GM04503 (cell line): ENCODE data around the gene BRAF.
"Not testable (repeated sequence)": the region's sequence is repeated elsewhere in the genome, so short reads cannot be mapped to it uniquely, and the experiment has no call there.

Source experiments
- DNase-seq: peaks from one replicate; pipeline ENCODE4 v3.0.0-alpha.2; 2012; ENCODE audit warnings: low read depth

The BRAF gene

GRCh38 chr7:140924821-140925421 lies at the start of gene BRAF:
BRAF (minus strand) TSS chr7:140924929; CDS start chr7:140924703, 226 bp downstream.
- peak; percentile 47 for DNase-seq

DNA sequence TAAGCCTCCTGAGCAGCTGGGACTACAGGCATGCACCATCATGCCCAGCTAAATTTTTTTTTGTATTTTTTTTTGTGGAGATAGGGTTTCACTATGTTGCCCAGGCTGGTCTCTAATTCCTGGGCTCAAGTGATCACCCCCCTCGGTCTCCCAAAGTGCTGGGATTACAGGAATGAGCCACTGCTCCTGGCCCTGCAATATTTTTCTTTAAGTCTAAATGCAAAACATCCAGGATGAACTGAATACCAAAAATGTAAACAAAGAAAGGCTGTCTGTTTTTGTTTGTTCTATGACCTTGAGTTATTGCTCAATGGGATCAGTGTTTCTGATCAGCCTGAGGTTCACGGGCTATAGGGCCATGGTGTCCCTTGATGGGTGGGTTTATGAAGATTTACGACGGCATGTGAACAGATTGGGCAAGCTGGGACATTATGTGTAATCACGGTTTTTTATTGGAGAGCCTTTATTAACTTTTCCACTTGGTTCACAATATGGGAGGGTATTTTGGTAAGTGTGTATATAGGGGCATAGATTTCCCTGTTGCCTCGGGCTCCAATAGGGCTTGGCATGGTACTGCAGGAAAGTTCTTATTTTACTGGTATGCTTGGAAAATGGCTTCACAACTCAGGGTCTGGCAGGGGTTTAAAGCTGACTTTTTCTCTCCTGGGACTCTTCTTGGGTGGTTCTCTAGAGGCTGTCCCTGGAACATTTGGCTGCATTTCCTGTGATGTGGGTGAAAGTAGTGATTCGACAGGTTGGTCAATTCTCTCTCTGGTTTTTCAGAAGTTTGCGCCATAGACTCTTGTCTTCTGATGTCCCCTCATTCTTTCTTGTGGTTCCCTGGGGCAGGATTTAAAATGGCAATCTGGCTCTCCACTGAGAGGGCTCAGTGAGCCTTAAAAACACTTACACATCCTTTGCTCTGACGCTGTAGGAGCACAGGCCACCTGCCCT lies 48.4 kb upstream of the BRAF start:
- DNase-seq, result no peak

DNA sequence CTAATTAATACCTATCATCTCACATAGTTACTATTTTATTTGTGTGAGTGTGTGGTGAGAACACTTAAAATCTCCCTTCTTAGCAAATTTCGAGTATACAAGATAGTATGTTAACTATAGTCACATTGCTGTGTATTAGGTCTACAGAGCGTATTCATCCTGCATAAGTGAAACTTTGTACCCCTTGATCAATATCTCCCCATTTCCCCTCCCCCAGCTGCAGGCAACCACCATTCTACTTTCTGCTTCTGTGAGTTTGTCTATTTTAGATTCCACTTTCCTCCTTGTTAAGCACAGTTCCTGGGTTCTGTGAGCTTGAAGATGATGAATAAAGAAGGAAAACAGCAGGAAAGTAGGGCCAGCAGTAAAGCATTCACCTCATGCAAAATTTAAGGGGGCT lies 47.6 kb upstream of the BRAF start:
- no peak for DNase-seq

DNA sequence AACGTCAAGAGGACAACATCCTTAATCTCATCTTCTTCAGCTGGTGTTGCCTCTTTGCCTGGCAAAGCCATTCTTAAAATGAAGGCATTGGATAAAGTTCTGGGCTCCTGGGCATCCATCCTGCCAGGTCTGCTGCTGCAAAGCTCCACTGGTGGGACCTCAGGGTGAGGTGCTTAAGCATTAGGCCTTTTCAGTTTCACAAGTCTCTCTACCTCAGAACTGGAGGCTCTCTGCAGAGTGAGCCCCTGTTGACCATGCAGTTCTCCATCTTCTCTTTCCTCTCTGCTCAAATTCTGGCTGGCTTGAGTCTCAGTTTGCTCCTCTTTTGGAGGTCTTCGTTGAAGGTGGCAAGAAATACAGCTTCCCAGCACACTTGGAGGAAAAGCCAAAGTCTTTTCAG lies 42.7 kb upstream of the BRAF start:
- no peak for DNase-seq

DNA sequence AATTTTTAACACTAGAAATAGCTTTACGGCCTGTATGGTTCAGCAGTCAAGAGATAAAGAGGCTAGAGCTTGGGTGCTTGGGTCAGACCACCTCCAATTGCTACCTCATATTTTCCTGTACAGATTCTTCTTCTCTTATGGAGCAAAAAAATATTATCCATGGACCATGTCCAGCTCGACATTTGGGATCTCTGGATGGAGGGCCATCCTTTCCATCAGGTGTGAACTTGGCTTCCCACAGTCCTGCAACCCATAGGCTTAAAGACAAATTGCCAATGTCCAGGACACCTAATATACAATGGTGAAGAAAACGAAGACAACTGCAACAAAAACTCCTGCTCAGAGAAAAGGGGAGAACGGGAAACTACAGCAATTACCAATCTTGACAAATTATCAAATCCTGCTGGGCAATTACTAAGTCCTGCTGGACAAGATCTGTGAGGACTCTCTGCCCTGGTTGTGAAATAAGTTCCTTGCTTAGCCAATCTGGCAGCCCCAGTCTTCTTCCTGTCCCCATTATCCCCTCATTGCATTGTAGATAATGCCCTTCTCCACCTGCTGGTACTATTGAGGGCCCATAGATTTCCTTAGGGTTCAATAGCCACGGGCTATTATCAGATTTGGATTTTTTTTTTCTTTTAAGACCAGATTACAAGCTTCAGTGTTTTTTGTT lies 42.0 kb upstream of the BRAF start:
- no peak for DNase-seq

- DNase-seq, result no peak
These were observed 36.4 kb upstream of the BRAF start for GRCh38 chr7:140961117-140961516.

DNA sequence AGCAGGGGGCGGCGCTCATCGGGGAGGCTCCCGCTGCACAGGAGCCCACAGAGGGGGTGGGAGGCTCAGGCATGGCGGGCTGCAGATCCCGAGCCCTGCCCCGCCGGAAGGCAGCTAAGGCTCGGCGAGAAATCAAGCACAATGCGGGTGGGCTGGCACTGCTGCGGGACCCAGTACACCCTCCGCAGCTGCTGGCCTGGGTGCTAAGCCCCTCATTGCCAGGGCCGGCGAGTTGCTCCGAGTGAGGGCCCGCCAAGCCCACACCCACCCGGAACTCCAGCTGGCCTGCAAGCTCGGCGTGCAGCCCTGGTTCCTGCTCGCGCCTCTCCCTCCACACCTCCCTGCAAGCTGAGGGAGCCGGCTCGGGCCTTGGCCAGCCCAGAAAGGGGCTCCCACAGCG lies 32.3 kb upstream of the BRAF start:
- DNase-seq, result not testable (repeated sequence)

- no peak for DNase-seq
These were observed 21.2 kb upstream of the BRAF start for GRCh38 chr7:140945940-140946339.

GRCh38 chr7:140942242-140942641 lies 17.5 kb upstream of the BRAF start:
- DNase-seq, result not testable (repeated sequence)

- no peak for DNase-seq
These were observed 16.2 kb upstream of the BRAF start for GRCh38 chr7:140940898-140941297.

GRCh38 chr7:140937702-140938264 lies 13.1 kb upstream of the BRAF start:
- DNase-seq, result no peak

- DNase-seq, result no peak
These were observed 4.0 kb upstream of the BRAF start for GRCh38 chr7:140928491-140929309.

GRCh38 chr7:140927945-140928344 lies 3.2 kb upstream of the BRAF start:
- DNase-seq, result not testable (repeated sequence)

DNA sequence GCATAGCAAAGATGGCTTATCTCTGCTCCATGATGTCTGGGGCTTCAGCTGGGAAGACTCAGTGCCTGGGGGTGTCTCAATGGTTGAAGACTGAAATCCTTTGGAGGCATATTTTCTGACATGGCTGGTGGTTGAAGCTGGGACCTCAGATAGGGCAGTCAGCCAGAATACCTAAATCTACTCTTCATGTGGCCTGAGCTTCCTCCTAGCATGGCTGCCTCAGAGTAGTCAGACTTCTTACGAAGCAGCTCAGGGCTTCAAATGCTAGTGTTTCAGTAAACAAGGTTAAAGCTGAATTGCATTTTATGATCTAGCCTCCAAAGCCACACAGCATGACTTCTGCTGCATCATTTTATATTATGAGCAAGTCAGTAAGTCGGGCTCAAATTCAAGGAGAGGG lies 2.6 kb upstream of the BRAF start:
- no peak for DNase-seq

DNA sequence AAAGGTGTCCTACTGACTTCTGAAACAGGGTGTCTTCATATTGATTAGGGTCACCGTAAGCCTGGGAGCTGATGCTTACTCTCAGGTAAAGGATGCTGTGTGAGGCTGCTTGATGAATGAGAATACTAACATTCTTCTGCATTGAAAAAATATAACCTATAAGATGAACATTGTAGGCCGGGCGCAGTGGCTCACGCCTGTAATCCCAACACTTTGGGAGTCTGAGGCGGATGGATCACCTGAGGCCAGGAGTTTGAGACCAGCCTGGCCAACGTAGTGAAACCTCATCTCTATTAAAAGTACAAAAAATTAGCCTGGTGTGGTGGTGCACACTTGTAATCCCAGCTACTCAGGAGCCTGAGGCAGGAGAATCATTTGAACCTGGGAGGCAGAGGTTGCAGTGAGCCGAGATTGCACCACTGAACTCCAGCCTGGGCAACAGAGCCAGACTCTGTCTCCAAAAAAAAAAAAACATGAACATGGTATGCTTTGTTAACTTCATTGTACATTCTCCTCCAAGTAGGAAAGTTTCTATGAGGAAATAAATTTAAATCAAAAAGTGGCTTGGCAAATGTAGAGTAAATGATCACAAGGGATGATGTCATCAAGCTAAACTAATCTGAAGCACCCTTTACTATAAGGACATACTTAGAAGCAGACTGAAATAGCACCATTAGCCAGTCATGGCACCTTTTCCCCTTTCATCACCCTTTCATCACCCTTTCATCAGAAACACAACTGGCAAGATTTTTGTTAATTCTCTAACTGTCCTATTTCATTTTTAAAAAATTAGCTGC lies 1.5 kb upstream of the BRAF start:
- DNase-seq, result no peak

GRCh38 chr7:140924019-140924820 lies 509 bp downstream of the BRAF start:
- DNase-seq, result no peak

DNA sequence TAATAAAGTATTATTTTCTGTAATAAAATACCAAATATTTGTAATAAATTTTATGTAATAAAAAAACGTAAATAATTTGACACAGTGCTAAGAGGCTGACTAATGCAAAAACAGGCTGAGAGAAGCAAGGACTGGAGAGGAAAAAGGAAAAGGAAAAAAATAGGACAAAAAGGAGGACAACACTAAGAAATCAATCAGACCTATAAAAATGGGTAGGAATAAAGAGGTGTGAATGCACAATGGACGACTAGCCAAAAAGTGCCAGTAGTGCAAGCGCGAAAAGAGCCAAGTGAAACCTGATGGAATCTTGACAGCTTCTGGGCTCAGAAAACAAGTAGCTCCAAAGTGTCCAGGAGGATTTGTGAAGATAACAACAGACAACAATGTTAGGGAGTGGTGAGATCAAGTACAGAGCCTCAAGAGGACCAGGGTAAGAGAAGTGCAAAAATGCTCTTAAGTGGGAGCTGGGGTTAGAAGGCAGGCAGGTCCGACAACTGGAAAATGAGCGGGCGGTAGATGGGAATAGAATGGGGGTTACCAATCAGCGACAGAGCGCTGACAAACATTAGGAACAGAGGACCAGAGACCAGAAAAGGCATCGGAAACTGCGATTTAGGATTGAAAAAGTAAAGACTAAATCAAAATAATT lies 1.2 kb downstream of the BRAF start:
- no peak for DNase-seq

DNA sequence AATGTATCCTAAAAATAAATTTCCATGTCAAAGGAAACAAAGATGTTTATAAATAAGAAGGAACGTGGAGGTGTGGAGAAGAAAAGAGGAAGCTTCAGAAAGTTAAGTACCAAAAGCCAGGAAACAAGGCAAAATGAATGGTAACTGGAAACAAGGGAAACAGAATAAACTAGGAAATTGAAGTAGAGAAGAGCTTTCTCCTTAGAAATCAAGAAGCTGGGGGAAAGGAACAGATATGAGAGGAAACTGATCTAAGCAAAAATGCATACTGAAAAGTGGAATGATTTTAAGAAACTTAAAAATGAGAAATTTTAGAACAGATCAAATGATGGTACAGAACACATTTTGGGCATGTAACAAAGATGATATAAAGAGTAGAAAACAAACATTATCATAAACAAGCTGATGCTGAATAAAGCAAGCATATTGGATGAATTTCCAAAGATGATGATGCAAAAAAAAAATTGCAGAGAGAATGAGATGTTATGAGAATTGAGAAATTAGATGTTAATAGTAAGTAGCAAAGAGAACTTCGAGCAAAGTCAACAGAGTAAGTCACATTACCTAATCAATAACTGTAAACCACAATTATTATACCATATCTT lies 1.9 kb downstream of the BRAF start:
- DNase-seq, result no peak

GRCh38 chr7:140920745-140921144 lies 4.0 kb downstream of the BRAF start:
- no peak for DNase-seq
